LNCaP clone FGC (cell line): Measurements from ENCODE around the gene CCDC102A.

Source experiments
- DNase-seq: peaks from one replicate; pipeline ENCODE4 v3.0.0-alpha.2; 2011; ENCODE audit warnings: low read depth
- H3K4me3 ChIP-seq: 2 replicates; pipeline ENCODE4 v1.5.1; 2011; ENCODE audit warnings: mild to moderate bottlenecking, low read depth, low read length, control low read depth
- CTCF ChIP-seq: IDR thresholded peaks from 2 replicates; pipeline ENCODE4 v1.5.1; 2012; ENCODE audit warnings: mild to moderate bottlenecking; ENCODE audit not compliant: control insufficient read depth, insufficient read depth; ENCODE audit errors: extremely low read depth

CCDC102A gene

GRCh38 chr16:57536306-57537193 lies at the start of gene CCDC102A:
Gene CCDC102A (minus strand): TSS chr16:57536571. CDS start chr16:57529177, 7,394 bp downstream.
- TF ChIP-seq CTCF = no peak
- DNase-seq = no peak
- H3K4me3 ChIP-seq = peak within 1 kb of the TSS; percentile 60

GRCh38 chr16:57585051-57585687 lies 48.8 kb upstream of the CCDC102A start:
- H3K4me3 ChIP-seq = no peak overlapping the region
- no peak for TF ChIP-seq CTCF
- DNase-seq = no peak

- H3K4me3 ChIP-seq = no peak overlapping the region
- no peak for DNase-seq
- no peak for TF ChIP-seq CTCF
These were observed 42.9 kb upstream of the CCDC102A start for GRCh38 chr16:57579361-57579665.

- TF ChIP-seq CTCF = no peak
- H3K4me3 ChIP-seq = no peak overlapping the region
- no peak for DNase-seq
These were observed 42.4 kb upstream of the CCDC102A start for GRCh38 chr16:57578521-57579360.

GRCh38 chr16:57577691-57578224 lies 41.4 kb upstream of the CCDC102A start:
- TF ChIP-seq CTCF = no peak
- no peak overlapping the region for H3K4me3 ChIP-seq
- no peak for DNase-seq

- no peak for TF ChIP-seq CTCF
- no peak overlapping the region for H3K4me3 ChIP-seq
- DNase-seq = no peak
These were observed 40.8 kb upstream of the CCDC102A start for GRCh38 chr16:57577214-57577613.
